ENCODE data around the gene GRB2.
A peak's percentile ranks its signal among the peaks of the same experiment; 100 is the strongest.

The GRB2 gene

GRCh38 chr17:75365009-75365930 lies 40.2 kb downstream of the GRB2 start:
- DNase-seq (ENCODE audit: low read depth) = no peak
- no peak for TF ChIP-seq CTCF (IDR thresholded peaks at IDR 0.05; ENCODE audit: control insufficient read depth, extremely low read depth, insufficient read depth)
- H3K4me3 ChIP-seq (ENCODE audit: low read depth, low read length) = peak overlapping the region; percentile 37

- no peak for DNase-seq (ENCODE audit: low read depth)
- H3K4me3 ChIP-seq (ENCODE audit: low read depth, low read length) = no peak overlapping the region
- TF ChIP-seq CTCF (IDR thresholded peaks at IDR 0.05; ENCODE audit: control insufficient read depth, extremely low read depth, insufficient read depth) = no peak
Observed at GRCh38 chr17:75364078-75364477, 41.4 kb downstream of the GRB2 start.

GRCh38 chr17:75361996-75362395 lies 43.5 kb downstream of the GRB2 start:
- DNase-seq (ENCODE audit: low read depth) = no peak
- TF ChIP-seq CTCF (IDR thresholded peaks at IDR 0.05; ENCODE audit: control insufficient read depth, extremely low read depth, insufficient read depth) = no peak
- no peak overlapping the region for H3K4me3 ChIP-seq (ENCODE audit: low read depth, low read length)

- H3K4me3 ChIP-seq (ENCODE audit: low read depth, low read length) = no peak overlapping the region
- no peak for TF ChIP-seq CTCF (IDR thresholded peaks at IDR 0.05; ENCODE audit: control insufficient read depth, extremely low read depth, insufficient read depth)
- DNase-seq (ENCODE audit: low read depth) = no peak
Observed at GRCh38 chr17:75361344-75361743, 44.1 kb downstream of the GRB2 start.

GRCh38 chr17:75356260-75356937 lies 49.1 kb downstream of the GRB2 start:
- no peak overlapping the region for H3K4me3 ChIP-seq (ENCODE audit: low read depth, low read length)
- TF ChIP-seq CTCF (IDR thresholded peaks at IDR 0.05; ENCODE audit: control insufficient read depth, extremely low read depth, insufficient read depth) = no peak
- no peak for DNase-seq (ENCODE audit: low read depth)

GRCh38 chr17:75353176-75353575 lies 52.3 kb downstream of the GRB2 start:
- TF ChIP-seq CTCF (IDR thresholded peaks at IDR 0.05; ENCODE audit: control insufficient read depth, extremely low read depth, insufficient read depth) = no peak
- no peak overlapping the region for H3K4me3 ChIP-seq (ENCODE audit: low read depth, low read length)
- no peak for DNase-seq (ENCODE audit: low read depth)
